Endodermal cell (in vitro differentiated cells): ENCODE measurements around the gene PWWP2B. TPM values are rescaled to one million over a fixed set of nuclear protein-coding genes. Genes with fewer than 3 reads are reported as not detected.

Source experiments
- DNase-seq: peaks from one replicate; pipeline ENCODE4 v3.0.0-alpha.2; 2017
- H3K27ac ChIP-seq: 2 replicates; pipeline ENCODE4 v1.5.1; 2013; ENCODE audit warnings: mild to moderate bottlenecking, low read depth, low read length, moderate library complexity
- H3K27me3 ChIP-seq: 2 replicates; pipeline ENCODE4 v1.6.1; 2013; ENCODE audit warnings: mild to moderate bottlenecking, low read length, moderate library complexity; ENCODE audit not compliant: insufficient read depth, control insufficient read depth, poor library complexity, severe bottlenecking
- H3K36me3 ChIP-seq: 2 replicates; pipeline ENCODE4 v1.7.0; 2013; ENCODE audit warnings: mild to moderate bottlenecking, low read length, moderate library complexity; ENCODE audit not compliant: control insufficient read depth, insufficient read depth
- H3K4me1 ChIP-seq: one replicate; pipeline ENCODE4 v1.7.0; 2013; ENCODE audit warnings: low read length; ENCODE audit not compliant: control insufficient read depth, insufficient read depth
- H3K4me3 ChIP-seq: 2 replicates; pipeline ENCODE4 v1.5.1; 2013; ENCODE audit warnings: mild to moderate bottlenecking, low read length, moderate library complexity
- H3K9ac ChIP-seq: 2 replicates; pipeline ENCODE4 v1.6.1; 2013; ENCODE audit warnings: mild to moderate bottlenecking, low read length, moderate library complexity; ENCODE audit not compliant: poor library complexity, severe bottlenecking; ENCODE audit errors: extremely low read depth
- H3K9me3 ChIP-seq: 2 replicates; pipeline ENCODE4 v1.6.1; 2013; ENCODE audit warnings: mild to moderate bottlenecking, low read length, moderate library complexity; ENCODE audit not compliant: control insufficient read depth
- H3K27ac Mint-ChIP-seq: 2 replicates; pipeline ENCODE4 v1.8.0; 2020; ENCODE audit warnings: mixed read lengths
- H3K27me3 Mint-ChIP-seq: 2 replicates; pipeline ENCODE4 v1.8.0; 2021; ENCODE audit warnings: mild to moderate bottlenecking, mixed read lengths; ENCODE audit not compliant: insufficient read depth
- H3K36me3 Mint-ChIP-seq: 2 replicates; pipeline ENCODE4 v1.8.0; 2020; ENCODE audit warnings: low read depth, mixed read lengths
- H3K4me1 Mint-ChIP-seq: 2 replicates; pipeline ENCODE4 v1.8.0; 2020; ENCODE audit warnings: mixed read lengths
- H3K4me3 Mint-ChIP-seq: 2 replicates; pipeline ENCODE4 v1.8.0; 2020; ENCODE audit warnings: mild to moderate bottlenecking, moderate library complexity, mixed read lengths
- H3K9me3 Mint-ChIP-seq: 2 replicates; pipeline ENCODE4 v1.8.0; 2020; ENCODE audit warnings: mild to moderate bottlenecking, mixed read lengths
- WGBS, 2 experiments: methylation state at CpG; one replicate each; pipeline versions ENCODE4 v1.1.5 to v1.1.7; 2013; ENCODE audit warnings: missing lambda C conversion rate in 2 of 2, mixed read lengths in 1 of 2; ENCODE audit not compliant: insufficient coverage in 1 of 2, insufficient read length in 1 of 2; 5-methylcytosine and 5-hydroxymethylcytosine counted together
- total RNA-seq, 2 donors: library from RNA; stranded (reverse); fragmentation: NEBNext Ultra II Directional in 1 of 2; extraction: Animal tissue kit (Norgen Biotek cat#: 25700) in 1 of 2; gene quantifications; 2 replicates in 1 of 2; 3 replicates in 1 of 2; pipeline ENCODE4 v1.2.1, GENCODE V29; 2021
- TF ChIP-seq, protein P1 (sequence below): fragments of 200-600 bp; sonication (generic); conservative IDR thresholded peaks from 2 replicates; pipeline ENCODE4 v1.5.0; 2021; ENCODE audit warnings: antibody characterized with exemption, mild to moderate bottlenecking

The PWWP2B gene
- total RNA-seq, 2 donors from 2014 or later: 11.4 to 13.9 TPM

DNA sequence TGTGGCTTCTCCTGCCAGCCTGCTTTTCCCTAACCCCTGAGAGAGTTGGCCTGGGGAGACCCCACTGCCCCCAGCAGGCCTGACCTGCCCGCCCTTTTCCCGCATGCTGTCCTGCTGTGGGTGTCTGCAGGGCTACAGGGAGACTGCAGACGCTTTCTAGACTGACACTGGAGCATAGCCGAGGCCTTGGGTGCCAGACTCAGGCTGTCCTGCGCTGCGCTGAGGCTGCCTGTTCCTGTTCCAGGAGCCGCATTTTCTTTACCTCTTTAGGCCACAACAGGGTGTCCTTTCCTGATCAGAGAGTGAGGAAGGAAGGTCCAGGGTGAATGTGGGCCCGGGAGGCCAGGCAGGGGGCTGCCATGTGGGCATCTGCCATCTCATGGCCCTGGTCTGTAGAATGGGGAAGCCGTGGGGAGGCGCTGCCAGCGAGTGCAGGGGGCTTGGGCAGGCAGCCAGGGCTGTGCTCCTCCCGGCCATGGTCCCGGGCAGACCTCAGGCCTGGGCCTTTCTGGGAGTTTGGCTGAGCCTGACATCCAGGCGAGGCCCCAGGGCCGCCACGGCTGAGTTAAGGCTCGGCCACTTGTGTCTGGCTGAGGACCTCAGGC is 3.6 kb downstream of the PWWP2B start:
- Histone ChIP-seq H3K4me1 (peaks cover 2% of the 10 kb centered on the region), H3K9ac (no peak overlapping the region), H3K27me3 (no peaks in the 10 kb centered on the region), H3K9me3 (no peaks in the 10 kb centered on the region), H3K27ac (no peak overlapping the region), H3K36me3 (no peaks in the 10 kb centered on the region), H3K4me3 (no peak overlapping the region)
- no peak for DNase-seq
- Mint-ChIP-seq H3K36me3 (peaks cover 2% of the 10 kb centered on the region), H3K9me3 (no peaks in the 10 kb centered on the region), H3K4me1 (peaks cover 6% of the 10 kb centered on the region), H3K27ac (peak overlapping the region; percentile 72), H3K4me3 (no peak overlapping the region), H3K27me3 (peaks cover 2% of the 10 kb centered on the region)
- TF ChIP-seq, protein P1, sequence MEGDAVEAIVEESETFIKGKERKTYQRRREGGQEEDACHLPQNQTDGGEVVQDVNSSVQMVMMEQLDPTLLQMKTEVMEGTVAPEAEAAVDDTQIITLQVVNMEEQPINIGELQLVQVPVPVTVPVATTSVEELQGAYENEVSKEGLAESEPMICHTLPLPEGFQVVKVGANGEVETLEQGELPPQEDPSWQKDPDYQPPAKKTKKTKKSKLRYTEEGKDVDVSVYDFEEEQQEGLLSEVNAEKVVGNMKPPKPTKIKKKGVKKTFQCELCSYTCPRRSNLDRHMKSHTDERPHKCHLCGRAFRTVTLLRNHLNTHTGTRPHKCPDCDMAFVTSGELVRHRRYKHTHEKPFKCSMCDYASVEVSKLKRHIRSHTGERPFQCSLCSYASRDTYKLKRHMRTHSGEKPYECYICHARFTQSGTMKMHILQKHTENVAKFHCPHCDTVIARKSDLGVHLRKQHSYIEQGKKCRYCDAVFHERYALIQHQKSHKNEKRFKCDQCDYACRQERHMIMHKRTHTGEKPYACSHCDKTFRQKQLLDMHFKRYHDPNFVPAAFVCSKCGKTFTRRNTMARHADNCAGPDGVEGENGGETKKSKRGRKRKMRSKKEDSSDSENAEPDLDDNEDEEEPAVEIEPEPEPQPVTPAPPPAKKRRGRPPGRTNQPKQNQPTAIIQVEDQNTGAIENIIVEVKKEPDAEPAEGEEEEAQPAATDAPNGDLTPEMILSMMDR: no peak
- WGBS, 2 experiments: 85 to 87% methylated on average over 13 to 17 of the region's 17 CpGs

DNA sequence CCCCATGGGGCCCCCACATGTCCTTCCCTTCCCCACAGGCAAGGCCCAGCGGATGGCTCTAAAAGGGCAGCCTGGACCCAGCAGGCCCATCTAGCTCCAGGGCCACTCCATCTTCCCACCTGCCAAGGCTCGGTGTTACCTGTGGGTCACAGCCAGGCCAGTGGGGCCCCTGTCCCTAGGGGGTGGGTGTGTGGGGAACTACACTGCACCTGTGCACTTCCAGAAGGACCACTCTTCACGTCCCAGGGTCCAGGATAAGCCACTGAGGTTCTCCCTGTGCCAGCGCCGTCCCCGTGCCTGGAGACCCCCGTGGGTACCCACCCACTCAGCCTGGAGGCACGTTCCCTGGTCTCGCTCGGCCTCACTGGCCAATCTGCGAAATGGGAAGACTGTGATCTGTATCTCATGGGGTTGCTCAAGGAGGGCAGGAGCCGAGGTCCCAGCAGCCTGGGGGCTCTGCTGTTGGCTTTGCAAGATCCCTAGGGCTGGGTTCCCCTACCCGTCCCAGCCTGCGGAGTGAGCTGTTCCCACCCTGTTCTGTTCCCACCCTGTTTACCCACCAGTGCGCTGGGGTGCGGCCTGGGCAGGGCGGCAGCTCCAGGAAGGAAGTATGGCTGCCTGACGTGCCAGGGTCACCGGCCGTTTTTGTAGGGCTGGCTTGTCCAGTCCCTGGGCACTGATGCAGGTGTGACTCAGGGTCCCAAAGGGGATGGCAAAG is 4.6 kb downstream of the PWWP2B start:
- Mint-ChIP-seq H3K27ac (no peak overlapping the region), H3K4me1 (peaks cover 6% of the 10 kb centered on the region), H3K9me3 (no peaks in the 10 kb centered on the region), H3K36me3 (peaks cover 7% of the 10 kb centered on the region), H3K27me3 (peaks cover 2% of the 10 kb centered on the region), H3K4me3 (no peak overlapping the region)
- Histone ChIP-seq H3K27me3 (no peaks in the 10 kb centered on the region), H3K9ac (no peak overlapping the region), H3K27ac (no peak overlapping the region), H3K4me1 (no peaks in the 10 kb centered on the region), H3K36me3 (no peaks in the 10 kb centered on the region), H3K4me3 (no peak overlapping the region), H3K9me3 (no peaks in the 10 kb centered on the region)
- WGBS, 2 experiments: 92 to 94% methylated on average over 17 to 20 of the region's 20 CpGs
- DNase-seq: no peak
- TF ChIP-seq, protein P1: no peak

DNA sequence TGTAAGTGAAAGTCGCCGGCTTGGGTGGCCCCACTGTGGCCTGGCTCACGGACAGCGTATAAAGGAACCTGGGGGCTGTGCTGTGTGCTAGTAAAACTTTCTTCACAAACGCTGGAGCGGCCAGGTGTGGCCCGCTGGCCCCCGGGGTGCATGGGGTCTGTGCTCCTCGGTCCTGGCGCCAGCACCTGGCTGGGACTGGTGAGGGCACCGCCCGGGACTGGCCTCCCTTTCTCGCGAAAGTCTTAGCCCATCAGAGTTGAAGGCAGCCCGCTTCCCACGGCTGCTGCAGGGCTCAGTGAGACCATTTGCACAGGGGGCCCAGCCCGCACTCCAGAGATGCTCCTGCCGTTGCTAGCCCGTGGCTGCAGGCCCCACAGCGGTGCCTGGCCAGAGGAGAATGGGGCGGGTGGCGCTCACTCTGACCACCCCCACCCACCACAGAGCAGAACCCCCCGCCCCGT is 5.8 kb downstream of the PWWP2B start:
- no peak overlapping the region for H3K27ac Mint-ChIP-seq
- no peaks in the 10 kb centered on the region for H3K9me3 ChIP-seq
- no peaks in the 10 kb centered on the region for H3K36me3 ChIP-seq
- TF ChIP-seq, protein P1: no peak
- 91 to 94% methylated on average over 22 to 24 of the region's 24 CpGs for WGBS, 2 experiments
- no peak overlapping the region for H3K9ac ChIP-seq
- no peak overlapping the region for H3K4me3 ChIP-seq
- peaks cover 10% of the 10 kb centered on the region for H3K4me1 Mint-ChIP-seq
- no peak overlapping the region for H3K4me3 Mint-ChIP-seq
- peak; percentile 45 for DNase-seq
- no peaks in the 10 kb centered on the region for H3K9me3 Mint-ChIP-seq
- H3K27ac ChIP-seq: no peak overlapping the region
- H3K36me3 Mint-ChIP-seq: peaks cover 7% of the 10 kb centered on the region
- H3K27me3 ChIP-seq: no peaks in the 10 kb centered on the region
- no peaks in the 10 kb centered on the region for H3K27me3 Mint-ChIP-seq
- no peaks in the 10 kb centered on the region for H3K4me1 ChIP-seq
